HEK293T (cell line): Measurements from ENCODE around the gene SLTM.

Experiments
- FOXA1 ChIP-seq: fragments of 450-650 bp; IDR thresholded peaks from 2 replicates; pipeline ENCODE4 v1.6.1; 2016; ENCODE audit warnings: mild to moderate bottlenecking
- SP1 ChIP-seq: fragments of 450-650 bp; IDR thresholded peaks from 2 replicates; pipeline ENCODE4 v1.6.1; 2017

GRCh38 chr15:58934114-58934447 lies 602 bp upstream of the SLTM start:
- TF ChIP-seq FOXA1 (no peak), SP1 (no peak)
